Calu3 (cell line): ENCODE data around the gene PDE1C. TPM values are rescaled to one million over a fixed set of nuclear protein-coding genes. Genes with fewer than 3 reads are reported as not detected.
"Not testable (repeated sequence)": the region's sequence is repeated elsewhere in the genome, so short reads cannot be mapped to it uniquely, and the experiment has no call there.

Experiments
- BruUV-seq: library from RNA; stranded (reverse); fragments of 400-500 nt; replicated peaks from 2 replicates; lab custom pipeline; 2021; lab: Mats Ljungman, UMichigan
- CTCF ChIA-PET: fragments of 300-600 bp; sonication (Branson Sonifier 250); formaldehyde crosslinking; loops from one replicate; lab custom pipeline; 2022; ENCODE audit warnings: antibody characterized with exemption; lab: Charles Lee
- DNase-seq: peaks from one replicate; pipeline ENCODE4 v3.0.0; 2022
- H3K27ac Mint-ChIP-seq: one replicate; pipeline ENCODE4 v1.8.0; 2022; ENCODE audit warnings: mixed read lengths; ENCODE audit not compliant: unreplicated experiment
- H3K27me3 Mint-ChIP-seq: one replicate; pipeline ENCODE4 v1.8.0; 2022; ENCODE audit warnings: mixed read lengths; ENCODE audit not compliant: unreplicated experiment
- H3K36me3 Mint-ChIP-seq: one replicate; pipeline ENCODE4 v1.8.0; 2022; ENCODE audit warnings: mild to moderate bottlenecking, moderate library complexity, mixed read lengths; ENCODE audit not compliant: insufficient read depth, unreplicated experiment
- H3K4me1 Mint-ChIP-seq: one replicate; pipeline ENCODE4 v1.8.0; 2022; ENCODE audit warnings: mild to moderate bottlenecking, low read depth, mixed read lengths; ENCODE audit not compliant: unreplicated experiment
- H3K4me3 Mint-ChIP-seq: one replicate; pipeline ENCODE4 v1.8.0; 2022; ENCODE audit warnings: mild to moderate bottlenecking, low read depth, moderate library complexity, mixed read lengths; ENCODE audit not compliant: unreplicated experiment
- H3K9me3 Mint-ChIP-seq: one replicate; pipeline ENCODE4 v1.8.0; 2022; ENCODE audit warnings: low read depth, mixed read lengths; ENCODE audit not compliant: unreplicated experiment
- intact Hi-C: fragments of 100-400 bp; cut with micrococcal nuclease; formaldehyde crosslinking; loops from one replicate; pipeline ENCODE4 v1.10.0; 2022; ENCODE audit not compliant: unreplicated experiment
- total RNA-seq: library from RNA; stranded (reverse); gene quantifications from 2 replicates; pipeline ENCODE4 v1.2.3, GENCODE V29; 2022
- TF ChIP-seq, protein P1 (sequence below): fragments of 200-600 bp; IDR thresholded peaks from one replicate; pipeline ENCODE4 v1.8.0; 2022; ENCODE audit warnings: antibody characterized with exemption; ENCODE audit not compliant: unreplicated experiment

The PDE1C gene
- total RNA-seq, 1 experiment from 2014 or later, result 34.0 TPM

DNA sequence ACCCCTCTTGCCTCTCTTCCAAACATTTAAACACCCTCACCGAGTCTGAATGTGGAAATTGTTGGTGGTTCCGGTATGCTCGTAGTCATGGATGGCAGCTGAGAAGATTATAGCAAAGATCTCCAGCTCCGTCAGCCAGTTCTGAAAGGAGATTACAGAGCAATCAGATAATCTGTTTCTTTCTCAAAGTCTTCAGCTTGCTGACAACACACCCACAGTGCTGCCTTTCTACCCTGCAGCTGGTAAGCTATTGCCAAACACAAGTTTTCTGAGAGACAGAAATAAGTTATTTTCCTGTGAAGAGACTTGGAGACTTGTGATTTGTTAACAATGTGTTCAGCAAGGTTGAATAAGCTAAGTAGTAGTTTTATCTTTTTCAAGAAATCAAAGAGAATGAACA is 219.6 kb downstream of the PDE1C start:
- TF ChIP-seq, protein P1, sequence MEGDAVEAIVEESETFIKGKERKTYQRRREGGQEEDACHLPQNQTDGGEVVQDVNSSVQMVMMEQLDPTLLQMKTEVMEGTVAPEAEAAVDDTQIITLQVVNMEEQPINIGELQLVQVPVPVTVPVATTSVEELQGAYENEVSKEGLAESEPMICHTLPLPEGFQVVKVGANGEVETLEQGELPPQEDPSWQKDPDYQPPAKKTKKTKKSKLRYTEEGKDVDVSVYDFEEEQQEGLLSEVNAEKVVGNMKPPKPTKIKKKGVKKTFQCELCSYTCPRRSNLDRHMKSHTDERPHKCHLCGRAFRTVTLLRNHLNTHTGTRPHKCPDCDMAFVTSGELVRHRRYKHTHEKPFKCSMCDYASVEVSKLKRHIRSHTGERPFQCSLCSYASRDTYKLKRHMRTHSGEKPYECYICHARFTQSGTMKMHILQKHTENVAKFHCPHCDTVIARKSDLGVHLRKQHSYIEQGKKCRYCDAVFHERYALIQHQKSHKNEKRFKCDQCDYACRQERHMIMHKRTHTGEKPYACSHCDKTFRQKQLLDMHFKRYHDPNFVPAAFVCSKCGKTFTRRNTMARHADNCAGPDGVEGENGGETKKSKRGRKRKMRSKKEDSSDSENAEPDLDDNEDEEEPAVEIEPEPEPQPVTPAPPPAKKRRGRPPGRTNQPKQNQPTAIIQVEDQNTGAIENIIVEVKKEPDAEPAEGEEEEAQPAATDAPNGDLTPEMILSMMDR, result no peak
- no peak for DNase-seq
- intact Hi-C loops, result no loop called here
- Mint-ChIP-seq H3K36me3 (no peaks in the 10 kb centered on the region), H3K9me3 (no peaks in the 10 kb centered on the region), H3K27me3 (no peaks in the 10 kb centered on the region), H3K27ac (no peak overlapping the region), H3K4me3 (no peak overlapping the region), H3K4me1 (no peaks in the 10 kb centered on the region)
- no TSS peak for BruUV-seq
- CTCF ChIA-PET, result interaction anchor here (0.6 kb wide), 3 partner anchors 9 to 46 kb away, joined by 4 to 7 read pairs (median 5); no protein-coding TSS in a partner anchor

DNA sequence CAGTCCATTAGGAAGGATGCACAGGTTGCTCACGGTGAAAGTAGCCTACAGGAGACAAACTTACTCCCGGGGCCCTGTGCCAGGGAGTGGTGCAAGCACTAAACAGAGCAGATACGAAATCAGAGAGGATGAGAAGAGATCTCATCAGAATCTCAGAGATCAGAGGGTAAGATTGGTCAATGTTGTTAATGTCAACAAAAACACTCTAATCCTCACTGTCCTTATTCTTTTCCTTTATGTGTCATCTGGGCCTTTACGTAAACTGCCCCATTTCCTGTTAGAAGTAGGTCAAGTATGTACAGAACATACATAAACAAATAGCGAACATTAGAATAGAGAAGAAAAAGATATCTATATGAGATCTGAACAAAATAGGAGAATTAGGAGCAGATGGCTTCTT is 220.1 kb downstream of the PDE1C start:
- intact Hi-C loops, result no loop called here
- TF ChIP-seq, protein P1, result no peak

DNA sequence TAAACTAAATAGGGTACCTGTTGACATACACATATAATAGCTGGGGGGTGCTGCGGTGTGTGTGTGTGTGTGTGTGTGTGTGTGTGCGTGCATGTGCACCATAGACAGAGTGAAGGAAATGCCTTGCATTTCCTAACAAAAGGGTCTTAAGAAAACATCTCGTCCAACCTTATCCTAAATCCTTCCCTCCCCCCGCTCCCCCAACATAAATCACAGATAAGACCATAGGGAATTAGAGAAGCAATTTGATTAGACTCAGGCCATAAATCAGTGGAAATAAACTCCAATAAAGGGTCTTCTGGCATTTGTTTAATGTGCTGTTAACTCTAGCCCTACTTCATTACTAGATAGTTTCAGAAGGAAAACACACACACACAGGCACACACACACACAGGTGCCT is 234.7 kb downstream of the PDE1C start:
- Mint-ChIP-seq H3K36me3 (no peaks in the 10 kb centered on the region), H3K27me3 (no peaks in the 10 kb centered on the region), H3K4me1 (peaks cover 15% of the 10 kb centered on the region), H3K9me3 (no peaks in the 10 kb centered on the region), H3K27ac (no peak overlapping the region), H3K4me3 (no peak overlapping the region)
- BruUV-seq, result no TSS peak
- CTCF ChIA-PET, result interaction anchor here (1.1 kb wide), 1 partner anchor 20 kb away, joined by 3 read pairs; no protein-coding TSS in a partner anchor
- TF ChIP-seq, protein P1, result no peak
- intact Hi-C loops, result no loop called here
- no peak for DNase-seq

More for the DNA sequence above, 220.1 kb downstream of the PDE1C start:
- Mint-ChIP-seq H3K9me3 (peaks cover 3% of the 10 kb centered on the region), H3K27me3 (no peaks in the 10 kb centered on the region), H3K27ac (no peak overlapping the region), H3K4me1 (no peaks in the 10 kb centered on the region), H3K36me3 (no peaks in the 10 kb centered on the region), H3K4me3 (no peak overlapping the region)
- no TSS peak for BruUV-seq
- CTCF ChIA-PET, result interaction anchor here (0.6 kb wide), 2 partner anchors 9 to 24 kb away, joined by 5 to 7 read pairs; no protein-coding TSS in a partner anchor
- DNase-seq, result no peak

DNA sequence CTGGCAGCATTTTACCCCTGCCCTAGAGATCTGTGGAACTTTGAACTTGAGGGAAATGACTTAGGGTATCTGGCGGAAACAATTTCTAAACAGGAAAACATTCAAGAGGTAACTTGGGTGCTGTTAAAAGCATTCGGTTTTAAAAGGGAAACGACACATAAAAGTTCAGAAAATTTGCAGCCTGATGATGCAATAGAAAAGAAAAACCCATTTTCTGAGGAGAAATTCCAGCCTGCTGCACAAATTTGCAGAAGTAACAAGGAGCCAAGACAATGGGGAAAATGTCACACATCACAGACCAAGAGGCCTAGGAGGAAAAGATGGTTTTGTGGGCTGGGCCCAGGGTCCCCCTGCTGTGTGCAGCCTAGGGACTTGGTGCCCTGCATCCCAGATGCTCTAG is 236.6 kb downstream of the PDE1C start:
- CTCF ChIA-PET, H3K9me3 Mint-ChIP-seq, H3K27ac Mint-ChIP-seq, H3K4me3 Mint-ChIP-seq, BruUV-seq, H3K27me3 Mint-ChIP-seq, H3K36me3 Mint-ChIP-seq, DNase-seq, intact Hi-C loops: not testable (repeated sequence)
- H3K4me1 Mint-ChIP-seq, result peaks cover 19% of the 10 kb centered on the region

DNA sequence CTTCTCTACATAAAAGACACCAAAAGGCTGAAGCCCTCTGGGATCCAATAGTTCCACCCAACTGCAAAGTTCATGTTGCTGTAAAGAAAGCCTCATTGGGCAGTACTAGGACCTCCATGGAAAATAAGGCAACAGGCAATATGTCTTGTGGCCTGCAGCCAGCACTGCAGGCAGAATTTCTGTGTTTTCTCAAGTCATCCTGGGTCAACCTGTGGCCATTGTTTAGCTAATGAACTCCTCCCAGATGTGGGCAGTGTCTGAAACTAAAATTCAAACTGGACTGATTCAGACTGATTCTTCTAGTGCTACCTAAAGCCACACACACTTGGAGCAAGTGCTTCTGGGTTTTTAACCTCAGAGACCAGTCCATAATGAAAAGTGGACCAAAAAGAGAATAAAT is 241.7 kb downstream of the PDE1C start:
- TF ChIP-seq, protein P1, result no peak
- DNase-seq, result no peak
- CTCF ChIA-PET, result no interaction called here
- Mint-ChIP-seq H3K4me3 (no peak overlapping the region), H3K9me3 (no peaks in the 10 kb centered on the region), H3K27me3 (no peaks in the 10 kb centered on the region), H3K27ac (no peak overlapping the region), H3K36me3 (no peaks in the 10 kb centered on the region), H3K4me1 (peaks cover 19% of the 10 kb centered on the region)
- BruUV-seq, result no TSS peak
- intact Hi-C loops, result no loop called here
